CD4-positive, CD25-positive, alpha-beta regulatory T cell (primary cell): Measurements from ENCODE around the gene AK8. TPM values are rescaled to one million over a fixed set of nuclear protein-coding genes. Genes with fewer than 3 reads are reported as not detected.
A peak's percentile ranks its signal among the peaks of the same experiment; 100 is the strongest.

Experiments used
- ATAC-seq, 2 donors: fragments of 150-1000 bp; cut with Tn5 transposase; one replicate each; pipeline ENCODE4 v1.10.0; 2021; ENCODE audit warnings: low read depth in 2 of 2, moderate number of reproducible peaks in 2 of 2, moderate library complexity in 1 of 2
- DNase-seq, 3 donors: peaks; one replicate each; pipeline versions ENCODE4 v3.0.0 to v3.0.0-alpha.2; 2012 to 2022; ENCODE audit warnings: mixed read lengths in 1 of 3
- H3K27ac ChIP-seq: one replicate; pipeline ENCODE4 v1.7.0; 2013; ENCODE audit warnings: mild to moderate bottlenecking, low read length; ENCODE audit not compliant: insufficient read depth, poor library complexity, severe bottlenecking
- H3K27me3 ChIP-seq: one replicate; pipeline ENCODE4 v1.7.0; 2013; ENCODE audit warnings: low read length; ENCODE audit not compliant: control insufficient read depth, insufficient read depth
- H3K36me3 ChIP-seq: one replicate; pipeline ENCODE4 v1.7.0; 2013; ENCODE audit warnings: mild to moderate bottlenecking, low read length, moderate library complexity; ENCODE audit not compliant: control insufficient read depth, insufficient read depth
- H3K4me1 ChIP-seq: 2 replicates; pipeline ENCODE4 v1.7.0; 2013; ENCODE audit warnings: mild to moderate bottlenecking, low read length; ENCODE audit not compliant: insufficient read depth, control insufficient read depth, poor library complexity, severe bottlenecking
- H3K4me3 ChIP-seq: one replicate; pipeline ENCODE4 v1.7.0; 2013; ENCODE audit warnings: low read depth, mild to moderate bottlenecking, low read length, moderate library complexity
- H3K9me3 ChIP-seq, 2 experiments: 1 replicate in 1 of 2; 2 replicates in 1 of 2; pipeline ENCODE4 v1.7.0; 2013; ENCODE audit warnings: low read length in 2 of 2, mild to moderate bottlenecking in 1 of 2, moderate library complexity in 1 of 2; ENCODE audit not compliant: control insufficient read depth in 2 of 2
- H3K27ac Mint-ChIP-seq, 3 donors: one replicate each; pipeline ENCODE4 v1.8.0; 2020 to 2022; ENCODE audit warnings: mild to moderate bottlenecking in 3 of 3, mixed read lengths in 3 of 3, moderate library complexity in 2 of 3
- H3K27me3 Mint-ChIP-seq: one replicate; pipeline ENCODE4 v1.8.0; 2022; ENCODE audit warnings: mild to moderate bottlenecking, mixed read lengths
- H3K36me3 Mint-ChIP-seq: one replicate; pipeline ENCODE4 v1.8.0; 2020; ENCODE audit warnings: mixed read lengths
- H3K4me1 Mint-ChIP-seq, 4 donors: one replicate each; pipeline ENCODE4 v1.8.0; 2020 to 2022; ENCODE audit warnings: mixed read lengths in 4 of 4, mild to moderate bottlenecking in 1 of 4
- H3K4me3 Mint-ChIP-seq, 4 donors: one replicate each; pipeline ENCODE4 v1.8.0; 2020 to 2022; ENCODE audit warnings: mild to moderate bottlenecking in 4 of 4, mixed read lengths in 4 of 4, moderate library complexity in 3 of 4
- H3K9me3 Mint-ChIP-seq, 7 donors: one replicate each; pipeline ENCODE4 v1.8.0; 2020 to 2022; ENCODE audit warnings: mixed read lengths in 7 of 7, mild to moderate bottlenecking in 3 of 7, moderate library complexity in 2 of 7
- polyA plus RNA-seq, 4 donors: library from polyadenylated mRNA; unstranded; fragments of 300-500 nt; fragmentation: Illumina TruSeq; gene quantifications; one replicate each; pipeline ENCODE4 v1.2.3, GENCODE V29; 2021
- total RNA-seq: library from RNA; stranded (reverse); gene quantifications from one replicate; pipeline ENCODE4 v1.2.3, GENCODE V29; 2022

The AK8 gene
- total and polyA plus RNA-seq, 5 donors from 2014 or later, result 0.21 TPM; not detected in 4

DNA sequence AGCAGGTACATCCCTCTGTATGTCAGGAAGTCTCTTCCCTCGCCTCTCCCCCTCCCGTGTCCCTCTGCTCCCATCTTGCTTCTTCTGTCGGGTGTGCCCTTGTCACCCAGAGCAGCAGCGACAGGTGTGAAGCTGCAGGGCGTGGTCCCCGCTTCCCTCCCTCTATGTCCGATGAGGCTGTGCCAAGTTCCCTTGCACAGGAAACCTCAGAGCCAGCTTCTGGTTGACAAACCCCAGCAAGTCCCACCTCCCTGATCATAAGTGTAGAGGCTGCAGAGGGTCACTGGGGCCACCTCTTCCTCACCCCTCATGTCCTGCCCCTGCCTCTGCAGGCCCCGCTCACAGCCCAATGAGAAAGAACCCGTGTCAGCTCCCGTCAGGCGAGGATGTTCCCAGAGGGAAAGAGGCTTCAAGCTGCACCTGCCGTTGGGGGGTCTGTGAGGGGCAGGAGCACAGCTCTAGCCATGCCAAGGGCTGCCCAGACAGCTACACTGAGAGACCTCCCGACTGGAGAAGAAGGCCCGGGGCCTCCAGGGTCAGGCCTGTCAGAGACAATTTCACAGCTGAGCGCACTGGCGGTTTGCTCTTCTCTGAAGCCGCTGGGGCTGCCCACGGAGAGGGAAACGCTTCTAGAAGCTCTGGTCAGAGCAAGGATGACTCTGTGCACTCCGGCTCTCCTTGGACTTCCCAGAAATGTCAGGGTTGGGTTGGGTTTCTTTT is 73.3 kb downstream of the AK8 start:
- Mint-ChIP-seq H3K4me3 (no peak overlapping the region), H3K4me1 (no peaks in the 10 kb centered on the region), H3K9me3 (no peaks in the 10 kb centered on the region), H3K36me3 (no peaks in the 10 kb centered on the region), H3K27ac (no peak overlapping the region), H3K27me3 (peaks cover 43% of the 10 kb centered on the region)
- H3K4me3 ChIP-seq, result no peak overlapping the region
- ATAC-seq (no peak), DNase-seq (no peak)
- H3K4me1 ChIP-seq, result peaks cover 5% of the 10 kb centered on the region
- no peaks in the 10 kb centered on the region for H3K9me3 ChIP-seq
- H3K27ac ChIP-seq, result no peak overlapping the region
- peaks cover 4% of the 10 kb centered on the region for H3K27me3 ChIP-seq
- H3K36me3 ChIP-seq, result no peaks in the 10 kb centered on the region

DNA sequence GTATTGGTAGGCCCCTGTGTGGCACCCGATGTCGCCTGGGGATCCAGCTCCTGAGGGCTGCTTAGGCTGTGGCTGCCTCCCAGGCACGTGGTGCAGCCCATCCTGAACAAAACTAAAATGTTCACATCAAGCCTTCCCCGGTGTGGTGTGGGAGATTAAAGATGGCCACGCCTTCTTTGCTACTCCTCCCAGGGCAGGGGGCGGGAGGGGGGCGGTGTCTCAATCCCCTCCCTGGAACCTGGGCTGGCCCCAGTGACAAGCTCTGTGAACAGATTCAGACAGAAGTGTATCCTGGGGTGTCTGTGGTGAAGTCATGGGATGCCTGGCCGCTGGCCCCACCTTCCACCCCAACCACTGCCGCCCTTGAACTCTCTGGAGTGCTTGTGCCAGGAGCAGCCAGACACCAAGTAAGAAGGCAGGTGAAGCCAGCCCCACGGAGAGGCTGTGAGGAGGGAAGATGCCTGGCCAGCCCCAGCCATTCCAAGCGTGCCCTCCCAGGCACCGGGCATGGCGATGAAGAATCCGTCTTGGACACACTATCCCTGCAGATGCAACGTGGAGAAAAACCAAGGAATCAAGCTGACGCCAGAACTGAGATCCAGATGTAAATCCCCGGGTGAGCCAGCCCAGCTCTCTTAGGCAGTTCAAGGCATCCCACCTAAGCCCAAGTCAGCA is 75.8 kb downstream of the AK8 start:
- Mint-ChIP-seq H3K4me1 (no peaks in the 10 kb centered on the region), H3K27ac (no peak overlapping the region), H3K36me3 (no peaks in the 10 kb centered on the region), H3K9me3 (no peaks in the 10 kb centered on the region), H3K27me3 (peaks cover 46% of the 10 kb centered on the region), H3K4me3 (no peak overlapping the region)
- no peak overlapping the region for H3K4me3 ChIP-seq
- no peak for ATAC-seq
- no peak overlapping the region for H3K27ac ChIP-seq
- DNase-seq, result no peak
- H3K27me3 ChIP-seq, result no peaks in the 10 kb centered on the region
- peaks cover 8% of the 10 kb centered on the region for H3K4me1 ChIP-seq
- no peaks in the 10 kb centered on the region for H3K36me3 ChIP-seq
- no peaks in the 10 kb centered on the region for H3K9me3 ChIP-seq

DNA sequence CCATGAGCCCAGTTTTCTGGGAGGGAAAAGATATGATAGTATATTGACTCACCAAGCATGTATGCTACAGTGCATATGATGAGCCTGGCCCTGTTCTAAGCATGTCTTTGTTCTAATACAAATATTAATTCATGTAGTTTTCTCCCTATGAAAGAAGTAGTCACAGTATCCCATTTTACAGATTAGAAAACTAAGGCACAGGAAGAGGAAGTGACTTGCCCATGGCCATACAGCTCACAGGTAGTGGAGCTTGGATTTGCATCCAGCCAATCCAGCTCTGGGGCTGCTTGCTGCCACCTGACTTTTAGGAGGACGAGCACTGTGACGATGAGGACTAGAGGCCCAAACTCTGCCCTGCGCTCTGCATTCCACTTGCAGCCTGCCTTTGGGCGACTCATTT is 76.4 kb downstream of the AK8 start:
- Mint-ChIP-seq H3K27ac (no peak overlapping the region), H3K27me3 (peaks cover 46% of the 10 kb centered on the region), H3K9me3 (no peaks in the 10 kb centered on the region), H3K4me1 (no peaks in the 10 kb centered on the region), H3K36me3 (no peaks in the 10 kb centered on the region), H3K4me3 (no peak overlapping the region)
- no peaks in the 10 kb centered on the region for H3K36me3 ChIP-seq
- no peaks in the 10 kb centered on the region for H3K9me3 ChIP-seq
- no peak overlapping the region for H3K4me3 ChIP-seq
- H3K27ac ChIP-seq, result no peak overlapping the region
- H3K27me3 ChIP-seq, result no peaks in the 10 kb centered on the region
- DNase-seq (no peak), ATAC-seq (no peak)
- H3K4me1 ChIP-seq, result peaks cover 8% of the 10 kb centered on the region

DNA sequence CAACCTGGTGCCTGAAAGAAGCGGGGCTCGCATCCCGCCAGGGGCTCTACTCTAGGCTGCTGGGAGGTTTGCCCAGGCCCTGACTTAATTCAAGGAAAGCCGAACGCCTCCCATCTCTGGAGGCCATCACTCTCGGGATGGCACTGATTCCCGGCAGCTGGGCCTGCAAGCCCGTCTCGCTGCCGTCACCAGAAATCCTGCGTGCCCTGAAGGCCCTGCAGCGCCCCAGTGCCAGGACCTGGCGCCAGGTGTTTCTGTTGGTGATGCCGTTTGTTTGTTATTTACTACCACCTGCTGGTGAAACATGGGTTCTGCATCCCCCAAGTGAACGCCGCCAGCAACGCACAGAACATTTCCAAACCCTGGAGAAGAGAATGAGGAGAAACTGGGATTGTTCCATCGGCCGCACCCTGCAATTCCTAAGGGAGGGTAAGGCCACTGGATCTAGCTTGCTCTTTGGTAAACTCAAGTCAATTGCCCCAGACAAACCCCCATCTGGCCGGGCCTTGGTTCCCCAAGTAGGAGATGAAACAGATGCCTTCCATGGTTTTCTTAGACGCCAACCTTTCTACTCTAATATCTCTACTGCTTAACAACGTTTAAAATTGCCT is 77.9 kb downstream of the AK8 start:
- DNase-seq (peak; percentile 44 to 74 (median 73)), ATAC-seq (peak; percentile 66 to 77)
- Mint-ChIP-seq H3K36me3 (no peaks in the 10 kb centered on the region), H3K9me3 (no peaks in the 10 kb centered on the region), H3K27ac (no peak overlapping the region), H3K4me1 (no peaks in the 10 kb centered on the region), H3K27me3 (peaks cover 45% of the 10 kb centered on the region), H3K4me3 (no peak overlapping the region)
- no peaks in the 10 kb centered on the region for H3K36me3 ChIP-seq
- no peaks in the 10 kb centered on the region for H3K27me3 ChIP-seq
- no peak overlapping the region for H3K27ac ChIP-seq
- H3K4me3 ChIP-seq, result no peak overlapping the region
- no peaks in the 10 kb centered on the region for H3K9me3 ChIP-seq
- H3K4me1 ChIP-seq, result peaks cover 8% of the 10 kb centered on the region

DNA sequence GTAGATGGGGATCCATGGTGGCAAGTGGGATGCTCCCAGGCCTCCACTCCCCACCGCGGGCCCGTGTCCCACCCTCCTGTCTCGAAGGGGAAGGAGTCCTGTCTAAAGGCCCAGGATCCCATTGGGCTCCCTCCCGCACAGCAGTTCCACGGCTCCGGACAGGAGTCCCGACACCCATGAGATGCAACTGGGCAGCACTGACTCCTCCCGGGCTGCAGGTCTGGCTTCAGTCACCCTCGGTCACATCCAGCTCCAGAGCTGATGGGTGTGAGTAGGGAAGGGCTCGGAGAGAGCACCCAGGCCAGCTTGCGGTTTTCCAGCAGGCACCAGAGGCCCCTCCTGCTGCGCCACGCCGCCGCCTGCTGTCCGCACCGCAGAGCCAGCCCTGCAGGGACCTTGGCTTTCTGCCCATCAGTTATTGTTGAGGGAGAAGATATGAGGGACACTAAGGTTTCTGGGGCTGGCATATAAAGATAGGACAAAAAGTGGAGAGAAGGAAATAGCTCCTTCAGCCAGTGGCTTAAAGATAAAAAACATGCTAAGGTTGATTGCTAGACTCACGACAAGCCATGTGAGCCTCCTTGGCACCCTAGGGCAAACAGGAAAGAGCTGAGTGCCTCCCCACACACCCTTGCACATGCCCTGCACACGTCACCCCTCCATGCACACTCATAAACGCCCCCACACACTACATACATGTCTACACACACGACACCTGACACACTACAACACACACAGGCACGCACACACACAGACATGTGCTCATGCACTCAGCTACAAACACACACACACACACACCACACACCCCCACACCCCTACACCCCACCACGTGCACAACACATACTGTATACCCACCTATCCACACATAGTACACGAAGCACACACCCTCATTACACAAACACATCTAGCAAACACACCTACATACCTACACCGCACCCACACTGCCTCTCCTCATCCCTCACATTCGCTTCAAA is 79.0 kb downstream of the AK8 start:
- Mint-ChIP-seq H3K4me1 (no peaks in the 10 kb centered on the region), H3K27me3 (peaks cover 40% of the 10 kb centered on the region), H3K27ac (no peak overlapping the region), H3K9me3 (no peaks in the 10 kb centered on the region), H3K36me3 (no peaks in the 10 kb centered on the region), H3K4me3 (no peak overlapping the region)
- no peaks in the 10 kb centered on the region for H3K9me3 ChIP-seq
- H3K36me3 ChIP-seq, result no peaks in the 10 kb centered on the region
- DNase-seq (no peak), ATAC-seq (no peak)
- H3K27ac ChIP-seq, result no peak overlapping the region
- peaks cover 8% of the 10 kb centered on the region for H3K4me1 ChIP-seq
- no peaks in the 10 kb centered on the region for H3K27me3 ChIP-seq
- no peak overlapping the region for H3K4me3 ChIP-seq

DNA sequence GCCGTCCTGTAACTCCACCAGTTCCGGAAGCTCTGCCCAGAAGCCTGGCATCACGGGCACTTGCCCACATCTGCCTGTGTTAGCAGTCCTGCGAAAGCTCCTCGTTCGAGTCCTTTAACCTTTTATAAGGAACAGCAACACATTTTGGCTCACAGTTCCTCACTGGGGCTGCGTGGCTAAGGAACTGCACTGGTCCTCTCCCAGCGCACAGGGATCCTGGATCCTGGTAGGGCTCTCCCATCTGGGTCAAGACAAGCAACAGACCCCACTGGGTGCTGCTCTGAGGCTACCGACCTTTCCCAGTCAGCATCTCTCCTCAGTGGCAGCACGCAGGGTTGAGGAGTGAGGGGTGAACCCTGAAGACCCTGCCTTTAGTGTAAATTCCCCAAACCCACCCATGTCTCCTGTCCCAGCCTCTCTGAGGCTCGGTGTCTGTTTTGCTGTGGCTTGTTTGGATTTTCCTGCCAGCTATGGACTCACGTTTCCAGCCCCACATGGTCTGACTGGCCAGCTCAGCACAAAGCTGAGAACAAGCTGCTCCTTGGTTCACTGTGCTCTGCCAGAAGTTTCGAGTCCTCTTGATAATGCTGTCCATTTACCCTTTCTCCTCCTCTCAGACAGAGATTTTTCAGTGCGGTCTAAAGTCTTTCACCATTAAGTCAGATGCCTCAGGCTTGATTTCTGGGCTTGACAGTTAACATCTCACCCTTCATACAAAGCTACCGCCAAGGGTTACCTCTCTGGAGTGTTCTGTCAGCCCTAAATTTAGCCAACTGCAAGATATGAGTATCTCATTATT is 80.0 kb downstream of the AK8 start:
- peak overlapping the region in 1 of 3 donors; percentile 55 for H3K27ac Mint-ChIP-seq
- H3K4me1 Mint-ChIP-seq, result no peaks in the 10 kb centered on the region
- peaks cover 8% of the 10 kb centered on the region for H3K4me1 ChIP-seq
- no peak overlapping the region for H3K4me3 ChIP-seq
- H3K27me3 Mint-ChIP-seq, result peaks cover 46% of the 10 kb centered on the region
- H3K9me3 ChIP-seq, result no peaks in the 10 kb centered on the region
- no peak overlapping the region for H3K4me3 Mint-ChIP-seq
- no peaks in the 10 kb centered on the region for H3K36me3 Mint-ChIP-seq
- ATAC-seq (no peak), DNase-seq (no peak)
- H3K27ac ChIP-seq, result no peak overlapping the region
- no peaks in the 10 kb centered on the region for H3K27me3 ChIP-seq
- H3K9me3 Mint-ChIP-seq, result no peaks in the 10 kb centered on the region
- H3K36me3 ChIP-seq, result no peaks in the 10 kb centered on the region
